ENCODE data around the gene TRMT10C. TPM values are rescaled to one million over a fixed set of nuclear protein-coding genes. Genes with fewer than 3 reads are reported as not detected.
"Not testable (repeated sequence)": the region's sequence is repeated elsewhere in the genome, so short reads cannot be mapped to it uniquely, and the experiment has no call there.

TRMT10C gene
- total RNA-seq, 1 experiment from 2014 or later: 62.1 TPM

DNA sequence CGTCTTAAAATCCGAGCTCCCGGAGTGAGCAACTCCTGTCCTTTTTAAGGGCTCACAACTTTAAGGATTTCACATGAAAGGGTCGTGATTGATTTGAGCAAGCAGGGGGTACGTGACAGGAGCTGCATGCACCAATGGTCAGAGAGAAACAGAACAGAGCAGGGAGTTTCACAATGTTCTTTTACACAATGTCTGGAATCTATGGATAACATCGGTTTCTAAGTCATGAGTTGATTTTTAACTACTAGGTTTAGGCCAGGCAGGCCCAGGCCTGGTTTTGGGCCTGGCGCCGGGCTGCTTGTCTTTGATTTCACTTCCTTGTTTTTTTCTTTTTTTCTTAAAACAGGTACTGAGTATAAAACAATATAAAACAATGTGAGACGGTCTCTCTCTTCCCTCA is 51.3 kb downstream of the TRMT10C start:
- DNase-seq (ENCODE audit: low spot score); in situ Hi-C loops (cut with HindIII; ENCODE audit: low sequenced_read_pairs): not testable (repeated sequence)

DNA sequence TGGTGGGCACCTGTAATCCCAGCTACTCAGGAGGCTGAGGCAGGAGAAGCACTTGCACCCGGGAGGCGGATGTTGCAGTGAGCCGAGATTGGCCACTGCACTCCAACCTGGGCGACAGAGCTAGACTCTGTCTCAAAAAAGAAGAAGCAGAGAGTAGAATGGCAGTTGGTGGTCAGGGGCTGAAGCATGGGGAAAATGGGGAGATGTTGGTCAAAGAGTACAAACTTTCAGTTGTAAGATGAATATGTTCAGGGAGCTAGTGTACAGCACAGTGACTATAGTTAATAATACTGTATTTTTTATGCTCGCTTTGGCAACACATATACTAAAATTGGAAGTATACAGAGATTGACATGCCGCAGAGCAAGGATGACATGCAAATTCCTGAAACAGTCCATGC is 53.9 kb downstream of the TRMT10C start:
- in situ Hi-C loops (cut with HindIII; ENCODE audit: low sequenced_read_pairs): no loop called here
- DNase-seq (ENCODE audit: low spot score): no peak

Other genes with a start within 250 kb of the TRMT10C start
- gene IMPG2, start 241.3 kb upstream of the TRMT10C start, total RNA-seq (2014; rRNA removed; shearing (Covaris generic)): not detected in 2 replicates
- 2.7 and 7.3 TPM in 2 replicates for gene SENP7, start 48.7 kb upstream of the TRMT10C start, total RNA-seq (2014; rRNA removed; shearing (Covaris generic))
- gene PCNP, start 12.3 kb downstream of the TRMT10C start, total RNA-seq (2014; rRNA removed; shearing (Covaris generic)): 123 and 148 TPM in 2 replicates
- gene ZBTB11, start 115.3 kb downstream of the TRMT10C start, total RNA-seq (2014; rRNA removed; shearing (Covaris generic)): 16.9 and 20.0 TPM in 2 replicates
- gene RPL24, start 124.8 kb downstream of the TRMT10C start, total RNA-seq (2014; rRNA removed; shearing (Covaris generic)): 1,940 and 2,373 TPM in 2 replicates
- 9.9 and 11.0 TPM in 2 replicates for gene CEP97, start 162.7 kb downstream of the TRMT10C start, total RNA-seq (2014; rRNA removed; shearing (Covaris generic))
- 12.3 and 13.9 TPM in 2 replicates for gene NXPE3, start 217.3 kb downstream of the TRMT10C start, total RNA-seq (2014; rRNA removed; shearing (Covaris generic))

All from G401 (cell line).